GM21576 (cell line): ENCODE data around the gene S100A8.
"Not testable (repeated sequence)": the region's sequence is repeated elsewhere in the genome, so short reads cannot be mapped to it uniquely, and the experiment has no call there.

Source experiments
- ATAC-seq: cut with Tn5 transposase; IDR thresholded peaks from one replicate; pipeline ENCODE4 v1.9.1; 2021; ENCODE audit warnings: mild to moderate bottlenecking, moderate library complexity; ENCODE audit not compliant: unreplicated experiment

The S100A8 gene

GRCh38 chr1:153390938-153391710 is at the start of gene S100A8:
TSS of gene S100A8 (minus strand) at chr1:153391073. CDS start at chr1:153390535, 538 bp downstream.
- ATAC-seq = no peak

- ATAC-seq = no peak
Measured at GRCh38 chr1:153439273-153439672, 48.4 kb upstream of the S100A8 start.

- no peak for ATAC-seq
Measured at GRCh38 chr1:153438599-153438998, 47.7 kb upstream of the S100A8 start.

GRCh38 chr1:153437236-153437635 is 46.4 kb upstream of the S100A8 start:
- no peak for ATAC-seq

GRCh38 chr1:153434746-153435455 is 44.0 kb upstream of the S100A8 start:
- no peak for ATAC-seq

GRCh38 chr1:153432874-153433681 is 42.2 kb upstream of the S100A8 start:
- no peak for ATAC-seq

- no peak for ATAC-seq
Measured at GRCh38 chr1:153431928-153432327, 41.1 kb upstream of the S100A8 start.

GRCh38 chr1:153431427-153431826 is 40.6 kb upstream of the S100A8 start:
- ATAC-seq = no peak

GRCh38 chr1:153431002-153431401 is 40.1 kb upstream of the S100A8 start:
- ATAC-seq = no peak

- no peak for ATAC-seq
Measured at GRCh38 chr1:153430561-153430960, 39.7 kb upstream of the S100A8 start.

- ATAC-seq = no peak
Measured at GRCh38 chr1:153430166-153430553, 39.3 kb upstream of the S100A8 start.

- no peak for ATAC-seq
Measured at GRCh38 chr1:153429266-153430165, 38.6 kb upstream of the S100A8 start.

GRCh38 chr1:153428791-153429190 is 37.9 kb upstream of the S100A8 start:
- ATAC-seq = no peak

- ATAC-seq = no peak
Measured at GRCh38 chr1:153428073-153428638, 37.3 kb upstream of the S100A8 start.

- no peak for ATAC-seq
Measured at GRCh38 chr1:153426809-153427208, 35.9 kb upstream of the S100A8 start.

GRCh38 chr1:153422450-153423068 is 31.7 kb upstream of the S100A8 start:
- ATAC-seq = no peak

GRCh38 chr1:153420306-153420705 is 29.4 kb upstream of the S100A8 start:
- ATAC-seq = no peak

GRCh38 chr1:153419436-153419793 is 28.5 kb upstream of the S100A8 start:
- ATAC-seq = not testable (repeated sequence)

- ATAC-seq = not testable (repeated sequence)
Measured at GRCh38 chr1:153418758-153419435, 28.0 kb upstream of the S100A8 start.
